ENCODE measurements around the gene CAMK2D.

CAMK2D gene

GRCh38 chr4:113682730-113683537 lies 78.6 kb downstream of the CAMK2D start:
- DNase-seq (ENCODE audit: low read depth) = no peak

GRCh38 chr4:113678641-113679040 lies 82.9 kb downstream of the CAMK2D start:
- no peak for DNase-seq (ENCODE audit: low read depth)

DNA sequence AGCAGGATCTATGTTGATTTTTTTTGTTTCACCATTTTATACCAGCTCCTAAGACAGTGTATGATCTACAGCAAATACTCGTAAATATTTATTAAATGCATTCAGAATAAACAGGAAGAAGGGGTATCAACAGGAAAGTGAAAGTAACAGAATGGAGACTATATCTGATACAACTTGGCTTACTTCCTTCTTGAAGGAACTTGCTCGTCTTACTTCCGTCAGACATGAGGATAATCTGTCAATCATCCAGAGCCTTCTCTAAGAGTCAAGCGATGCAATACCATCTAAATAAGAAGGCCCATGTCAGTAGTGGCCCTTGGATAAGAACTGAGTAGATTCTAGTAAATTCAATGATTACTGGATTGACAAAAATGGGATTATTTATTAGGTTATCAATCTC lies 84.2 kb downstream of the CAMK2D start:
- DNase-seq (ENCODE audit: low read depth) = no peak

GRCh38 chr4:113675731-113676697 lies 85.5 kb downstream of the CAMK2D start:
- DNase-seq (ENCODE audit: low read depth) = no peak

DNA sequence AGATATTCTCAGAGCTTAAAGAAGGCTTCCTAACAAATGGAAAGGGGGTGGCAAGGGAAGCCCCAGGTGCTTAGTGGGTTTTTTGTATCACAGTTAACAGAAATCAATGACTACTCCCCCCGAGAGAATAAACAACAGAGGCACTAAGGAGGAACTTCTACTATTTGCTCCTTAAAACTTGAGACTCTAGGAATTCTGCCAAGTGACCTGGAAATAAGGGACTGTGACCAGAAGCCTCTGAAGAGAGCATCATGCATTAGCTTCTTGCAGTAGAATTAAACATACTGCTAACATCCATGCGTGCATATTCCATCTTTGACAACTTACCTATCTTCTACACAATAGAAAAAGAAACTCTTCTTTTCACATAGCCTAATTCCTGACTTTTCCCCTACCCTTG lies 86.8 kb downstream of the CAMK2D start:
- DNase-seq (ENCODE audit: low read depth) = no peak

DNA sequence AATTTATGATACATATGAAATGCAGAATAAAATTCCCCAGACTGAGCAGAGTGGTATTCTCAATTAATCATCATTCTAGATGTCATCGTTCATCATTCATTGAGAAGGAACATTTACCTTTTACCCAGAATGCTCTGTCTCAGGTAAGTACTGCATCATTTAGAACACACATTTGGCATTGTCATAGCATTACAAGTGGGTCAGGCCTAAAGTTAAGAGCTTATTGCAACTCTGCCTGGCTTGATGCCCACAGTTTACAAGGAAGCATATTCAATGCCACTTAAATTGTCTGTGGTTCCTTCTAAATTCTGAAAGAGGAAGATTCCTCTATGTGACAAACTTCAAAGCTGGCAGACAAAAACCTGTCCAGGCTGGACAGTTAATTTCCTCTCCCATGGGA lies 87.3 kb downstream of the CAMK2D start:
- no peak for DNase-seq (ENCODE audit: low read depth)

GRCh38 chr4:113673450-113673849 lies 88.1 kb downstream of the CAMK2D start:
- DNase-seq (ENCODE audit: low read depth) = no peak

- DNase-seq (ENCODE audit: low read depth) = no peak
Measured at GRCh38 chr4:113666386-113667114, 95.0 kb downstream of the CAMK2D start.

DNA sequence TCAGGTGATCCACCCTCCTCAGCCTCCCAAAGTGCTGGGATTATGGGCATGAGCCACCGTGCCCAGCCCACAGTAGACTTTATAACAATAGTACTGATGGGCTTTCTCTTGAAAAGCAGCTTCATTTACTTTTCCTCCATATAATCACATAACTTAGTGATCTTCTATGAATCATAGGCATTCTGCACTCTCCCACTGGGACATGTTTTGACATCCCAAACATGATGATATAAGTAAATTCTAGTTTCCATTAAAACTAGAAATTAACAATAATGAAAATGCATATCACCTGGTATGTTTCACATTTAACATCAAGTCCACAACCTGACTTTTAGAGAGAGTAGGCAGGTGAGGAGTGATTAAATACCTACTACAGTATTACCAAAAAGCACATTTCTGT lies 96.5 kb downstream of the CAMK2D start:
- no peak for DNase-seq (ENCODE audit: low read depth)

DNA sequence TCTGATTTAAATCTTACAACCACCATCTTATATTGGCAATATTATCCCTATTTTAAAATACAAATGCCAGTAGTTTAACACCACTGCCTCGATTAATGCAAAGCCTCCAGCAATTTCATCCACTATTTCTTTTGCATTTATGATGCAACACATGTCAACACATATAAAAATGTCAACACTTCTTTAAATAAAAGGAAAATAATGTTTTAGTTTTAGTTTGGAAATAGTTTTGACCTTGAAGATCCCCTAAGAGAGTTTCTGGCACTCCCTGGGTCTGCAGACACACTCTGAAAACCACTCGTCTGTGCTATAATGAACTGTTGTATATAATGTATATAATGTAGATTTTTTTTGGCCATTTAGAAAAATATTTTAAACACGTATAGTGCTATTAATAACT lies 99.0 kb downstream of the CAMK2D start:
- DNase-seq (ENCODE audit: low read depth) = no peak

- DNase-seq (ENCODE audit: low read depth) = no peak
Measured at GRCh38 chr4:113659127-113659526, 102.4 kb downstream of the CAMK2D start.

GRCh38 chr4:113657586-113658233 lies 103.8 kb downstream of the CAMK2D start:
- DNase-seq (ENCODE audit: low read depth) = no peak

- DNase-seq (ENCODE audit: low read depth) = no peak
Measured at GRCh38 chr4:113653871-113654270, 107.7 kb downstream of the CAMK2D start.

GRCh38 chr4:113646442-113646822 lies 115.1 kb downstream of the CAMK2D start:
- DNase-seq (ENCODE audit: low read depth) = no peak

- DNase-seq (ENCODE audit: low read depth) = no peak
Measured at GRCh38 chr4:113645771-113646441, 115.6 kb downstream of the CAMK2D start.

- no peak for DNase-seq (ENCODE audit: low read depth)
Measured at GRCh38 chr4:113645288-113645687, 116.2 kb downstream of the CAMK2D start.

DNA sequence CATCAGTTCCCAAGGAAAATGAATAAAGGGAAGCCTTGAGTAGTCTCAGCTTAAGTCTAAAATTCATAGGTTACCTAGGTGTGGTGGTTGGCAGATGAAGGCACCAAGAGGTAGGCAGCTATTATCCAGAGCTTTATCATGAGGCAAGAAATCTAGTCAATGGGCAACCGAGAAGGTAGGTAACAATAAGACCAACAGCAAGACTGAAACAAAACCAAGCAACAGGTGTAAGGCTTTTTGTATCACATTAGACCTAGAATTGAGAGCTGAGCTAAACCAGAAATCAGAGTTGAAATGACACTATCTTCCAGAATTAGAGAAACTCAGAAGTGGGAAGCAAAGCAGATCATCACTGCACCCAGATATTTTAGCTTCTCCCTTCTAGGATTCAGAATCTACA lies 117.1 kb downstream of the CAMK2D start:
- DNase-seq (ENCODE audit: low read depth) = no peak

GRCh38 chr4:113643505-113643904 lies 118.0 kb downstream of the CAMK2D start:
- no peak for DNase-seq (ENCODE audit: low read depth)

GRCh38 chr4:113641025-113641431 lies 120.5 kb downstream of the CAMK2D start:
- DNase-seq (ENCODE audit: low read depth) = no peak

DNA sequence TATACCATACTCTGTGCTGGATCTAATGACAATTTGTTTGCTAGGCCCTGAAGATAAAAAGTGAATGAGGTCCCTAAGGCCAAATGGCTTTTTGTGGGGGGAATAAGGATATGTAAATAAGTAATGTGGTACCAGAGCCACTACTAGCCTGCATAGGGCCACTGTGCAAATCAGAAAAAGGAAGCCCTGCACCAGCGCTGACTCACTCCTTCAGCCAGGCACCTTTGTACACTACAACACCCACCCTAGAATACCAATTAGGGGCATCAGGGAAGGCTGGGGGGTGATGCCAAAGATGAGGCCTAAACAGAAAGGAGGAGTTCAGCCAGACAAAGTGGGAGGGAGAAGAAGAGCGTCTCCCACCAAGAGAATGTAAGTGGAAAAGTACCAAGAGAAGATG lies 122.2 kb downstream of the CAMK2D start:
- no peak for DNase-seq (ENCODE audit: low read depth)

GRCh38 chr4:113638562-113638832 lies 123.0 kb downstream of the CAMK2D start:
- DNase-seq (ENCODE audit: low read depth) = no peak

Measured in CMK (cell line).